Osteoblast (primary cell): ENCODE results near the gene INPP4A. TPM values are rescaled to one million over a fixed set of nuclear protein-coding genes. Genes with fewer than 3 reads are reported as not detected.

Source experiments
- DNase-seq: peaks from one replicate; pipeline ENCODE4 v3.0.0; 2011; ENCODE audit warnings: low spot score, mixed read lengths; ENCODE audit not compliant: insufficient read length; ENCODE audit errors: missing footprints
- H2AFZ ChIP-seq: 2 replicates; pipeline ENCODE4 v1.6.0; 2011; ENCODE audit warnings: mild to moderate bottlenecking, low read length
- H3K27ac ChIP-seq: 2 replicates; pipeline ENCODE4 v1.5.1; 2011; ENCODE audit warnings: mild to moderate bottlenecking, low read depth, low read length, moderate library complexity
- H3K27me3 ChIP-seq: 2 replicates; pipeline ENCODE4 v1.6.0; 2012; ENCODE audit warnings: mild to moderate bottlenecking, control low read depth, inconsistent platforms, low read length, moderate library complexity; ENCODE audit not compliant: insufficient read depth
- H3K36me3 ChIP-seq: 2 replicates; pipeline ENCODE4 v1.5.1; 2011; ENCODE audit warnings: mild to moderate bottlenecking, low read length, control low read depth, moderate library complexity; ENCODE audit not compliant: insufficient read depth
- H3K4me1 ChIP-seq: 2 replicates; pipeline ENCODE4 v1.5.1; 2011; ENCODE audit warnings: mild to moderate bottlenecking, low read length, control low read depth, moderate library complexity; ENCODE audit not compliant: insufficient read depth
- H3K4me2 ChIP-seq: 2 replicates; pipeline ENCODE4 v1.6.0; 2011; ENCODE audit warnings: mild to moderate bottlenecking, low read length; ENCODE audit not compliant: insufficient read depth
- H3K4me3 ChIP-seq: fragments of 200-600 bp; sonication (generic); 3 replicates; pipeline ENCODE4 v1.5.1; 2012; ENCODE audit warnings: mild to moderate bottlenecking, low read length, inconsistent platforms; ENCODE audit not compliant: insufficient read depth
- H3K79me2 ChIP-seq: 2 replicates; pipeline ENCODE4 v1.6.0; 2012; ENCODE audit warnings: mild to moderate bottlenecking, low read length, control low read depth, inconsistent platforms; ENCODE audit not compliant: insufficient read depth
- H3K9me3 ChIP-seq: 2 replicates; pipeline ENCODE4 v1.5.1; 2011; ENCODE audit warnings: low read depth, low read length, control low read depth
- H4K20me1 ChIP-seq: 2 replicates; pipeline ENCODE4 v1.6.0; 2012; ENCODE audit warnings: mild to moderate bottlenecking, low read length, control low read depth; ENCODE audit not compliant: insufficient read depth
- total RNA-seq: library from RNA; depleted of rRNA; stranded (reverse); fragments of >200 nt; gene quantifications from 2 replicates; pipeline ENCODE4 v1.2.3, GENCODE V29; 2012
- TF ChIP-seq, protein P1 (sequence below): IDR thresholded peaks from 2 replicates; pipeline ENCODE4 v1.5.1; 2011; ENCODE audit warnings: mild to moderate bottlenecking, low read depth, low read length, moderate library complexity; ENCODE audit errors: extremely low read depth

INPP4A gene
- total RNA-seq, 1 donor: 25.7 TPM

DNA sequence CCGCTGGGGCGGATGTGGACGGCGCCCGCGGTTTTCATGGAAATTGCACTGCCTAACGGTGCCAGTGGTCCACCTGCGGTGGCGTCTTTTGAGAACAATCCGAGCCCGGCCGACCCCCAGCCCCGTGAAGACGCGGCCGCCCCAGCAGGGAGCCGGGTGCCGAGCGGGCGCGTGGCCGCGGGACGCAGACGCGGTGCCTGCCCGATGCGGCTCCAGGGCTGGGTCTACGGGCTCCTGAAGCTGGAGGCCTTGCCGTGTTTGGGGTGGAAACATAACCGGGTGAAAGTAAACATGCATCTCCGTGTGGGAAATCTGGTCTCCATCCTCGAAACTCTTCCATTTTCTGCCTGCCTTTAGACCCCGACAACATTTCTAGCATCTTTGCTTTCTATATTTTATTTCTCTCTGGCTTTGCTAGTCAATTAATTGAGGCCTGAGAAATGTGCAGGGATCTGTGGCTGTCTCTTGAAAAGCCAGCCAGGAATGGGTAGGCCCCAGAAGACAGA lies 572 bp downstream of the INPP4A start:
- H3K9me3 ChIP-seq: no peaks in the 10 kb centered on the region
- H3K4me3 ChIP-seq: peak overlapping the region; percentile 94
- peak overlapping the region; percentile 40 for H3K27ac ChIP-seq
- no peaks in the 10 kb centered on the region for H3K36me3 ChIP-seq
- peaks cover 12% of the 10 kb centered on the region for H4K20me1 ChIP-seq
- TF ChIP-seq, protein P1, sequence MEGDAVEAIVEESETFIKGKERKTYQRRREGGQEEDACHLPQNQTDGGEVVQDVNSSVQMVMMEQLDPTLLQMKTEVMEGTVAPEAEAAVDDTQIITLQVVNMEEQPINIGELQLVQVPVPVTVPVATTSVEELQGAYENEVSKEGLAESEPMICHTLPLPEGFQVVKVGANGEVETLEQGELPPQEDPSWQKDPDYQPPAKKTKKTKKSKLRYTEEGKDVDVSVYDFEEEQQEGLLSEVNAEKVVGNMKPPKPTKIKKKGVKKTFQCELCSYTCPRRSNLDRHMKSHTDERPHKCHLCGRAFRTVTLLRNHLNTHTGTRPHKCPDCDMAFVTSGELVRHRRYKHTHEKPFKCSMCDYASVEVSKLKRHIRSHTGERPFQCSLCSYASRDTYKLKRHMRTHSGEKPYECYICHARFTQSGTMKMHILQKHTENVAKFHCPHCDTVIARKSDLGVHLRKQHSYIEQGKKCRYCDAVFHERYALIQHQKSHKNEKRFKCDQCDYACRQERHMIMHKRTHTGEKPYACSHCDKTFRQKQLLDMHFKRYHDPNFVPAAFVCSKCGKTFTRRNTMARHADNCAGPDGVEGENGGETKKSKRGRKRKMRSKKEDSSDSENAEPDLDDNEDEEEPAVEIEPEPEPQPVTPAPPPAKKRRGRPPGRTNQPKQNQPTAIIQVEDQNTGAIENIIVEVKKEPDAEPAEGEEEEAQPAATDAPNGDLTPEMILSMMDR: no peak
- peak overlapping the region; percentile 70 for H2AFZ ChIP-seq
- peak; percentile 91 for DNase-seq
- peak overlapping the region; percentile 98 for H3K4me2 ChIP-seq
- peaks cover 16% of the 10 kb centered on the region for H3K4me1 ChIP-seq
- peaks cover 2% of the 10 kb centered on the region for H3K27me3 ChIP-seq
- H3K79me2 ChIP-seq: peaks cover 43% of the 10 kb centered on the region

DNA sequence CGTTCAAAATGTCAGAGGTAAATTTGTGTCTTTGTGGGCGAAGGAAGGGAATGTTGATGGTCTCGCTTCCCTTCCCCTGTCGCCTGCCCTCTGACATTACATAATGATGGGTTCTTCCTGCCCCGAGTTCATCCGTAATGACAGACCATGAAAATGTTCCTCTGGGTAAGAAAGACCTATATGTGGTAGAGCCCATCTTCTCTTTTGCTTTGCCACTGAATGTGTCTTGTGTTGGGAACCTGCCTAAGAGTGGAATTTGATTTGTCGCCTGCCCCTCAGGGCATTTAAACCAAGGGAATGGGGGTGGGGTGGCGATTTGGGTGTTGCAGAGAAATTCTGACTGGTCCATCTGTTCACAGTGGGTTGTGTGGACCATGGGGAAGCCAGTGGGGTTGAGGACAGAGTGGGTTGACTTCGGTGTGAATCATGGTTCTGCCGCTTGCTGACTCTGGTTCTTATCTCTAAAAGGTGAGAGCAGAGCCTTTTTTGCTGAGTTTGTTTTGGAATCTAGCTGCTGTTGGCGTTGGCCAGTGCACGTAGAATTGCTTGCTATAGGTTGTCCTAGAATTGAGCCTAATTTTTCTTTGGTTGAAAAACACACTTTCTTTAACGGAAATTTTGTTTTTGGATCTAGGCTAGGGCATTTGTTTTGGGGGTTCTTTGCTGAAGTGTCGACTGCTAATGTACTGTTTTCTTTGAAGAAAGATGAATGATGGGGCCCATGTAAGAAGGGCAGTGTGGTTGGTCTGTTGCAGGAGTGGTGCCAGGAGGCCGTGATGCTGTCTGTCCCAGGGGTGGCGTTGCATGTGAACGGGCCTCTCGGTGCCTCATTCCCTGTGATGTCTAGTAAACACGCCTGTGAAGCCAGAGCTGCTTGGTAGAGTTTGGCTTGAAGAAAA lies 1.3 kb downstream of the INPP4A start:
- Histone ChIP-seq H3K79me2 (peaks cover 49% of the 10 kb centered on the region), H3K36me3 (no peaks in the 10 kb centered on the region), H4K20me1 (peaks cover 16% of the 10 kb centered on the region), H3K4me2 (peak overlapping the region; percentile 98), H3K27me3 (peaks cover 2% of the 10 kb centered on the region), H3K4me3 (peak overlapping the region; percentile 94), H3K4me1 (peaks cover 16% of the 10 kb centered on the region), H3K27ac (peak overlapping the region; percentile 40), H3K9me3 (no peaks in the 10 kb centered on the region), H2AFZ (peak overlapping the region; percentile 70)
- TF ChIP-seq, protein P1: no peak
- peak; percentile 58 for DNase-seq

DNA sequence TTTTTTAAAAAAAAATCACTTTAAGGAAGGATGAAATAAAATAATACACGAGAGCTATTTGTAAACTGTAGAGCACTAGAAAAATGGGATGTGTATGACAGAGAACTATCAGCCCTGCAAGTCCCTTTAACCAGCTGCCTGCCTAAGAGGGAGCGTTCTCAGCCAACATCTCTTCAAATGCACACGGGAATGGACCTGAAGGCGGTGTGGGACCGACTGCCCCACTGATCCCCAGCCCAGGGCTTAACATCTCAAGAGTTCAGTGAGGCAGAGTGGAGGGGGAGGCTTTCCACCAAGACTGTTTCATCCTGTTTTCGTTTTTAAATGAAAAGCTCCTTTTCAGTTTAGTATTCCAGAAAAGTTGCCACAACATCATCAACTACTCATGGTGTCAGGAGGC lies 2.2 kb downstream of the INPP4A start:
- no peak for DNase-seq
- Histone ChIP-seq H3K4me1 (peaks cover 16% of the 10 kb centered on the region), H3K36me3 (no peaks in the 10 kb centered on the region), H2AFZ (no peak overlapping the region), H3K27ac (no peak overlapping the region), H4K20me1 (peaks cover 17% of the 10 kb centered on the region), H3K4me2 (no peak overlapping the region), H3K4me3 (no peak overlapping the region), H3K27me3 (peaks cover 2% of the 10 kb centered on the region), H3K79me2 (peaks cover 58% of the 10 kb centered on the region), H3K9me3 (no peaks in the 10 kb centered on the region)
- TF ChIP-seq, protein P1: no peak

GRCh38 chr2:98448441-98449145 lies 3.9 kb downstream of the INPP4A start:
- no peak overlapping the region for H3K27ac ChIP-seq
- H3K4me3 ChIP-seq: no peak overlapping the region
- no peak overlapping the region for H3K4me2 ChIP-seq
- no peaks in the 10 kb centered on the region for H3K9me3 ChIP-seq
- H4K20me1 ChIP-seq: peaks cover 27% of the 10 kb centered on the region
- H3K27me3 ChIP-seq: no peaks in the 10 kb centered on the region
- H2AFZ ChIP-seq: no peak overlapping the region
- no peak for DNase-seq
- H3K4me1 ChIP-seq: peaks cover 16% of the 10 kb centered on the region
- no peaks in the 10 kb centered on the region for H3K36me3 ChIP-seq
- H3K79me2 ChIP-seq: peaks cover 74% of the 10 kb centered on the region
- TF ChIP-seq, protein P1: no peak
